HepG2 (cell line): Measurements from ENCODE around the gene VASN. TPM values are rescaled to one million over a fixed set of nuclear protein-coding genes. Genes with fewer than 3 reads are reported as not detected.

Experiments used
- ARID2 ChIP-seq: sonication (generic); formaldehyde crosslinking; IDR thresholded peaks from 2 replicates; pipeline ENCODE4 v1.8.1; 2022; ENCODE audit warnings: mild to moderate bottlenecking, missing genetic modification reagents, borderline replicate concordance
- ATF2 ChIP-seq: sonication (generic); formaldehyde crosslinking; IDR thresholded peaks from 2 replicates; pipeline ENCODE4 v1.4.0; 2020; ENCODE audit warnings: missing genetic modification reagents
- FOSL1 ChIP-seq: sonication (generic); formaldehyde crosslinking; IDR thresholded peaks from 2 replicates; pipeline ENCODE4 v1.9.0; 2021; ENCODE audit warnings: missing genetic modification reagents, borderline replicate concordance
- FOXP1 ChIP-seq, 2 experiments: fragments of 450-650 bp in 1 of 2; IDR thresholded peaks; 2 replicates each; pipeline ENCODE4 v1.6.1; 2017 to 2018; ENCODE audit warnings: antibody characterized with exemption in 1 of 2
- GFI1 ChIP-seq: sonication (generic); formaldehyde crosslinking; IDR thresholded peaks from 2 replicates; pipeline ENCODE4 v1.5.0; 2020; ENCODE audit warnings: missing genetic modification reagents, mild to moderate bottlenecking, borderline replicate concordance
- SNAPC2 ChIP-seq: sonication (generic); formaldehyde crosslinking; IDR thresholded peaks from 2 replicates; pipeline ENCODE4 v1.8.1; 2022; ENCODE audit warnings: mild to moderate bottlenecking, missing genetic modification reagents
- ZFP37 ChIP-seq: sonication (generic); formaldehyde crosslinking; IDR thresholded peaks from 2 replicates; pipeline ENCODE4 v1.4.0; 2020; ENCODE audit warnings: missing genetic modification reagents, borderline replicate concordance
- ZFX ChIP-seq: sonication (generic); formaldehyde crosslinking; IDR thresholded peaks from 2 replicates; pipeline ENCODE4 v1.4.0; 2020; ENCODE audit warnings: mild to moderate bottlenecking, low read depth, missing genetic modification reagents, moderate library complexity
- ZNF33B ChIP-seq: sonication (generic); formaldehyde crosslinking; IDR thresholded peaks from 2 replicates; pipeline ENCODE4 v1.5.1; 2020; ENCODE audit warnings: mild to moderate bottlenecking, missing genetic modification reagents
- ZNF407 ChIP-seq: sonication (generic); formaldehyde crosslinking; IDR thresholded peaks from one replicate; pipeline ENCODE4 v1.5.1; 2020; ENCODE audit warnings: mild to moderate bottlenecking, missing genetic modification reagents; ENCODE audit errors: not compliant biosample characterization
- ZNF484 ChIP-seq: sonication (generic); formaldehyde crosslinking; IDR thresholded peaks from 2 replicates; pipeline ENCODE4 v1.5.1; 2020; ENCODE audit warnings: mild to moderate bottlenecking, low read depth, missing genetic modification reagents, borderline replicate concordance
- ZNF530 ChIP-seq: sonication (generic); formaldehyde crosslinking; IDR thresholded peaks from 2 replicates; pipeline ENCODE4 v1.5.0; 2020; ENCODE audit warnings: low read depth, mild to moderate bottlenecking, missing genetic modification reagents
- ZNF550 ChIP-seq: sonication (generic); formaldehyde crosslinking; IDR thresholded peaks from 2 replicates; pipeline ENCODE4 v1.4.0; 2020; ENCODE audit warnings: mild to moderate bottlenecking, missing genetic modification reagents, borderline replicate concordance
- ZNF687 ChIP-seq: sonication (generic); formaldehyde crosslinking; IDR thresholded peaks from 2 replicates; pipeline ENCODE4 v1.5.1; 2020; ENCODE audit warnings: mild to moderate bottlenecking, missing genetic modification reagents, moderate library complexity
- polyA plus RNA-seq, 8 experiments: library from polyadenylated mRNA; depleted of rRNA in 3 of 8; stranded (reverse) in 7 of 8; unstranded in 1 of 8; fragments of >200 nt; fragmentation: Illumina TruSeq in 4 of 8; extraction: Trizol in 4 of 8; gene quantifications; 2 replicates each; pipeline versions ENCODE4 v1.2.1 to v1.2.3, GENCODE V29; 2011 to 2016; ENCODE audit warnings: low read depth in 4 of 8, missing spikeins in 1 of 8, mixed read lengths in 1 of 8; ENCODE audit not compliant: insufficient read depth in 1 of 8
- total RNA-seq, 5 experiments: library from RNA; depleted of rRNA; stranded (reverse); fragments of >200 nt; fragmentation: Illumina TruSeq; extraction: Trizol; gene quantifications; 2 replicates each; pipeline ENCODE4 v1.2.3, GENCODE V29; 2016; ENCODE audit warnings: low read depth in 1 of 5

VASN gene
- total and polyA plus RNA-seq, 2 of the 13 experiments (the other 11 are each of a cell fraction or from before 2014, with no cell fraction given) = 8.4 to 18.2 TPM

DNA sequence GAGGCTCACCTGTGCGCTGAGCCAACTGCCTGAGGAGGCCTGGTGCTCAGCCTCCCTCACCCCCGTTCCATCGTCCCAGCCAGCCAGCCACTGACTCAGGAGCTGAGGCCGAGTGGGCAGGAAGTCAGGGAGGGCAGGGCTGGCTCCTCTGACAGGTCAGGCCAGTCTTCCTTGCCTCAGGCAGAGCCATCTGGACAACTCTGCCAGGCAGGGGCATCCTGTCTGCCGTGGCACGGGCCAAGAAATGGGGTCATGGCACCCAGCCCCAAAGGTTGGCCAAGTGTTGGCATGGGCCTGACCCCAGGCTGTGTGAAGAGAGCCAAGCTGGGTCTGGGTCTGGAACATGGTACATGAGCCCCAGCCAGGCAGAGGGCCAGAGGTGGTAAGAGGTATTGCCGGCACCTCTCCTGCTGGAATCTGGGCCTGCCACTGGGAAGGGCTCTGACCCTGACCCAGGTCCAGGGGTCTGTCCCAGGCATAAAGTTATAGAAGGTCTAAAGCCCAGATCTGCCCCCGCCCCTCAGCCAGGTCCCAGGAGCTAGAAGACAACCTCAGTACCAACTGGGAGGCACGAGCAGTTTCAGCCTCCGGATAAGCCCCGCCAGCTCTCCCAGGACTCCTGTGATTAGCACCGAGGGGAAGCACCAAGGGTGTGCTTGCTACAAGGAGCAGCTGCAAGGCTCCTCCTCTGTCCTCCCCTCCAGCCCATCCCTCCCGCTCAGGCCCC lies 2.5 kb upstream of the VASN start (continued):
- TF ChIP-seq ZNF407 (CRISPR knock-in tag) (no peak), FOXP1 (IDR thresholded peaks at IDR 0.05) (no peak), FOXP1 (CRISPR knock-in tag; IDR thresholded peaks at IDR 0.05) (no peak), ZNF550 (no peak), ZNF687 (CRISPR knock-in tag) (peak; percentile 69), ZNF33B (no peak), ARID2 (CRISPR knock-in tag) (no peak), ATF2 (no peak), ZFX (CRISPR knock-in tag) (0 out of 2 replicates have a peak, but pooled peaks have one; percentile 20), ZFP37 (no peak), ZNF530 (CRISPR knock-in tag) (no peak), GFI1 (CRISPR knock-in tag) (0 out of 2 replicates have a peak, but pooled peaks have one; percentile 40), FOSL1 (CRISPR knock-in tag) (no peak), ZNF484 (no peak), SNAPC2 (no peak)
